Smooth muscle cell (in vitro differentiated cells): Measurements from ENCODE around the gene NCAPG2. TPM values are rescaled to one million over a fixed set of nuclear protein-coding genes. Genes with fewer than 3 reads are reported as not detected.

Experiments used
- DNase-seq: peaks from one replicate; lab custom pipeline; 2025; ENCODE audit not compliant: unreplicated experiment; lab: John Stamatoyannopoulos, UW
- H2AFZ ChIP-seq: fragments of 200-600 bp; sonication (generic); 2 replicates; pipeline ENCODE4 v1.6.0; 2016; ENCODE audit warnings: antibody characterized with exemption, low read depth, mild to moderate bottlenecking
- H3F3A ChIP-seq: fragments of 200-600 bp; sonication (generic); 2 replicates; pipeline ENCODE4 v1.6.0; 2017; ENCODE audit warnings: antibody characterized with exemption, low read depth
- H3K27ac ChIP-seq: fragments of 200-600 bp; sonication (generic); 2 replicates; pipeline ENCODE4 v1.5.1; 2016; ENCODE audit warnings: low read depth, mild to moderate bottlenecking
- H3K27me3 ChIP-seq: fragments of 200-600 bp; sonication (generic); 2 replicates; pipeline ENCODE4 v1.6.1; 2016; ENCODE audit warnings: low read depth, mild to moderate bottlenecking
- H3K36me3 ChIP-seq: fragments of 200-600 bp; sonication (generic); 2 replicates; pipeline ENCODE4 v1.5.1; 2016; ENCODE audit warnings: low read depth
- H3K4me1 ChIP-seq: fragments of 200-600 bp; sonication (generic); 2 replicates; pipeline ENCODE4 v1.5.1; 2016; ENCODE audit warnings: low read depth
- H3K4me2 ChIP-seq: fragments of 200-600 bp; sonication (generic); 2 replicates; pipeline ENCODE4 v1.6.0; 2016; ENCODE audit warnings: mild to moderate bottlenecking
- H3K4me3 ChIP-seq: fragments of 200-600 bp; sonication (generic); 2 replicates; pipeline ENCODE4 v1.5.1; 2016; ENCODE audit warnings: mild to moderate bottlenecking
- H3K79me2 ChIP-seq: fragments of 200-600 bp; sonication (generic); 2 replicates; pipeline ENCODE4 v1.6.0; 2016; ENCODE audit warnings: low read depth, mild to moderate bottlenecking
- H3K9ac ChIP-seq: fragments of 200-600 bp; sonication (generic); 2 replicates; pipeline ENCODE4 v1.6.0; 2016; ENCODE audit warnings: low read depth
- H3K9me3 ChIP-seq: fragments of 200-600 bp; sonication (generic); replicated peaks from 2 replicates; pipeline ENCODE4 v1.5.1; 2016; ENCODE audit warnings: low read depth
- H4K20me1 ChIP-seq: fragments of 200-600 bp; sonication (generic); 2 replicates; pipeline ENCODE4 v1.6.0; 2016; ENCODE audit warnings: low read depth
- WGBS: methylation state at CpG from one replicate; pipeline ENCODE4 v1.1.7; 2016; ENCODE audit warnings: low lambda C conversion rate; 5-methylcytosine and 5-hydroxymethylcytosine counted together
- polyA plus RNA-seq: library from polyadenylated mRNA; unstranded; fragments of >200 nt; fragmentation: Nextera tagmentation; extraction: Ambion mirVana; gene quantifications from 2 replicates; pipeline ENCODE4 v1.2.1, GENCODE V29; 2016
- total RNA-seq: library from RNA; depleted of rRNA; stranded (reverse); fragments of >200 nt; gene quantifications from 2 replicates; pipeline ENCODE4 v1.2.3, GENCODE V29; 2014
- TF ChIP-seq, protein P1 (sequence below): fragments of 200-600 bp; sonication (generic); IDR thresholded peaks from 2 replicates; pipeline ENCODE4 v1.5.1; 2017; ENCODE audit warnings: borderline replicate concordance, mild to moderate bottlenecking, antibody characterized with exemption; ENCODE audit not compliant: insufficient read depth, poor library complexity, severe bottlenecking

Gene NCAPG2
- total and polyA plus RNA-seq, 2 experiments from 2014 or later, result 9.9 to 12.5 TPM

DNA sequence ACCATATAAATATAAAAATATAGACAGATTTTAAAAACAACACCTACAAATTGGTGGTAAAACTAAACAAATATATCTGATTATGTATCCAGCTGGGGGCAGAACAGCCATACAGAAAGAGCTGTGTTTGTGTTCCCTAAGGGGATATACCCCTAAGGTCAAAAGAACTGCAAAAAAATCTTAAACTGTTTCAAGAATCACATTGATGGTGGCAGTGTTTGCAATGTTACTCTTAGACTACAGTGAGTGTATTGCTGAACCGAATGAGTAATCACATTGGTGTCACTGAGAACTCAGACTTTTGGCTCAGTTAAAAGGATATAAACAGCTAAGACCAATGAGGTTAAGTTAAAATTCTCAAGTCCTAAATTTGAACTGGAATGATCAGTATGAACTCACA lies 89.9 kb downstream of the NCAPG2 start:
- Histone ChIP-seq H3K4me1 (no peaks in the 10 kb centered on the region), H3K36me3 (no peaks in the 10 kb centered on the region), H3K9me3 (no peaks in the 10 kb centered on the region), H2AFZ (no peak overlapping the region), H3K9ac (no peak overlapping the region), H3K4me3 (no peak overlapping the region), H3F3A (no peaks in the 10 kb centered on the region), H3K79me2 (no peaks in the 10 kb centered on the region), H4K20me1 (no peaks in the 10 kb centered on the region), H3K27ac (no peak overlapping the region), H3K27me3 (no peaks in the 10 kb centered on the region), H3K4me2 (no peak overlapping the region)
- TF ChIP-seq, protein P1, sequence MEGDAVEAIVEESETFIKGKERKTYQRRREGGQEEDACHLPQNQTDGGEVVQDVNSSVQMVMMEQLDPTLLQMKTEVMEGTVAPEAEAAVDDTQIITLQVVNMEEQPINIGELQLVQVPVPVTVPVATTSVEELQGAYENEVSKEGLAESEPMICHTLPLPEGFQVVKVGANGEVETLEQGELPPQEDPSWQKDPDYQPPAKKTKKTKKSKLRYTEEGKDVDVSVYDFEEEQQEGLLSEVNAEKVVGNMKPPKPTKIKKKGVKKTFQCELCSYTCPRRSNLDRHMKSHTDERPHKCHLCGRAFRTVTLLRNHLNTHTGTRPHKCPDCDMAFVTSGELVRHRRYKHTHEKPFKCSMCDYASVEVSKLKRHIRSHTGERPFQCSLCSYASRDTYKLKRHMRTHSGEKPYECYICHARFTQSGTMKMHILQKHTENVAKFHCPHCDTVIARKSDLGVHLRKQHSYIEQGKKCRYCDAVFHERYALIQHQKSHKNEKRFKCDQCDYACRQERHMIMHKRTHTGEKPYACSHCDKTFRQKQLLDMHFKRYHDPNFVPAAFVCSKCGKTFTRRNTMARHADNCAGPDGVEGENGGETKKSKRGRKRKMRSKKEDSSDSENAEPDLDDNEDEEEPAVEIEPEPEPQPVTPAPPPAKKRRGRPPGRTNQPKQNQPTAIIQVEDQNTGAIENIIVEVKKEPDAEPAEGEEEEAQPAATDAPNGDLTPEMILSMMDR, result no peak
- no peak for DNase-seq
- WGBS, result 80% methylated on average over 1 of the region's 1 CpG

DNA sequence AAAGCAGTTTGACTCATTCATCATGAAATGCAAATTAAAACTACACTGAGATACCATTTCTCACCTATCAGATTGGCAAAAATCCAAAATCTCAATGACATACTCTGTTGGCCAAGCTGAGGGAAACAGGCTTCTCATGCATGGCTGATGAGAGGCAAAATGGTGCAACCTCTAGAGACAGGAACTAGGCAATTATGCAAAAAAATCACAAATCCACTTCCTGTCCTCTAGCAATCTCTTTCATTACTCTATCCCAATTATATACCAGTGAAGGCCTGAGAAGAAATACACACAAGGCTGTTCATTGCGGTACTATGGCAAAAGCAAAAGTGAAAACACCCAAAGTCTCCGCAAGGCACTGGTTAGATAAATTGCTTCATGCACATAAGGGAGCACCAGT lies 91.1 kb downstream of the NCAPG2 start:
- H3K79me2 ChIP-seq, result no peaks in the 10 kb centered on the region
- no peaks in the 10 kb centered on the region for H3F3A ChIP-seq
- WGBS, result 98% methylated on average over 2 of the region's 2 CpGs
- DNase-seq, result no peak
- H3K4me3 ChIP-seq, result no peak overlapping the region
- H3K9ac ChIP-seq, result no peak overlapping the region
- H2AFZ ChIP-seq, result no peak overlapping the region
- no peaks in the 10 kb centered on the region for H3K36me3 ChIP-seq
- TF ChIP-seq, protein P1, result no peak
- H4K20me1 ChIP-seq, result no peaks in the 10 kb centered on the region
- H3K4me1 ChIP-seq, result no peaks in the 10 kb centered on the region
- no peak overlapping the region for H3K4me2 ChIP-seq
- no peaks in the 10 kb centered on the region for H3K27me3 ChIP-seq
- no peak overlapping the region for H3K27ac ChIP-seq
- no peaks in the 10 kb centered on the region for H3K9me3 ChIP-seq

DNA sequence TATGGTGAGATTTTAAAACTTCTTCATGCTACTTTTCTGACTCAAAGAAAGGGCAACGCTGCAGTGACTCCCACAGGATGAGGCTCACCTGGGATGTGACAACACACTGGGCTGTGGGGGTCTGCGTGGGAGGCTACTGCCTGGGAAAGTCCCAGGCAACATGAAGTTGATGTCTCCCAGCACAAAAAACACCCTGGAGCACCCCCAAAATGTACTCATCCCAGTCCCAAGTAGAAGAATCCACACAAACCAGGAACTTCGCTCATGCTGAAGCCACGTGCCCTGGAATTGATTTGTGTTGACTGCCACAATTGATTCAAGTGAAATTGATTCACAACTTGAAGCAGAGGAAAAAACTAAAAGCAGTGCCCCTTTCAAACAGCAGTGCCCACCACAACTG lies 92.1 kb downstream of the NCAPG2 start:
- no peaks in the 10 kb centered on the region for H3K79me2 ChIP-seq
- no peaks in the 10 kb centered on the region for H3F3A ChIP-seq
- H2AFZ ChIP-seq, result no peak overlapping the region
- H3K4me2 ChIP-seq, result no peak overlapping the region
- TF ChIP-seq, protein P1, result no peak
- H3K36me3 ChIP-seq, result no peaks in the 10 kb centered on the region
- DNase-seq, result no peak
- H3K27me3 ChIP-seq, result no peaks in the 10 kb centered on the region
- H4K20me1 ChIP-seq, result no peaks in the 10 kb centered on the region
- H3K4me3 ChIP-seq, result no peak overlapping the region
- H3K27ac ChIP-seq, result no peak overlapping the region
- no peaks in the 10 kb centered on the region for H3K9me3 ChIP-seq
- no peaks in the 10 kb centered on the region for H3K4me1 ChIP-seq
- H3K9ac ChIP-seq, result no peak overlapping the region
- WGBS, result 98% methylated on average over 4 of the region's 4 CpGs

DNA sequence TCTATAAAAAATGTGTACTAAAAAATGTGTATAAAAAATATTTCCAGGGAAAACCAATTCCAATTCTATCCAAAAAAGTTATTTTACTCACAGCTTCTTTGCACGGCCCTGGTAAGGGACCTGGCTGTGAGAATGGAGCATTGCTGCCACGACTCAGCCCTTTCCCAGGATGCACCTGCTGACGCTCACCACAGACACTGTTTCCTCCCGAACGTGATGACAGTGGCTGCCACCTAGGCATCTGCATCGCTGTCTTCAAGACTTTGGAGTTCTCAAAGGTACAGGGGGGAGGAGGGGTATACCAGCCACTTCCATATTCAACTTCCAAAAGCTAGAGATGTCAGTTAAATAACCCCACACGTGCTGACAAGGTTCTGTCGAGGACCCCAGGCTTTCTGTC lies 93.1 kb downstream of the NCAPG2 start:
- no peaks in the 10 kb centered on the region for H3K9me3 ChIP-seq
- 97% methylated on average over 8 of the region's 8 CpGs for WGBS
- no peaks in the 10 kb centered on the region for H4K20me1 ChIP-seq
- H2AFZ ChIP-seq, result no peak overlapping the region
- H3K27me3 ChIP-seq, result no peaks in the 10 kb centered on the region
- H3F3A ChIP-seq, result no peaks in the 10 kb centered on the region
- no peak overlapping the region for H3K4me2 ChIP-seq
- TF ChIP-seq, protein P1, result no peak
- no peak overlapping the region for H3K27ac ChIP-seq
- H3K36me3 ChIP-seq, result no peaks in the 10 kb centered on the region
- no peaks in the 10 kb centered on the region for H3K4me1 ChIP-seq
- no peaks in the 10 kb centered on the region for H3K79me2 ChIP-seq
- no peak overlapping the region for H3K4me3 ChIP-seq
- H3K9ac ChIP-seq, result no peak overlapping the region
- no peak for DNase-seq
